Measurements from ENCODE around the gene ACTR3.

DNA sequence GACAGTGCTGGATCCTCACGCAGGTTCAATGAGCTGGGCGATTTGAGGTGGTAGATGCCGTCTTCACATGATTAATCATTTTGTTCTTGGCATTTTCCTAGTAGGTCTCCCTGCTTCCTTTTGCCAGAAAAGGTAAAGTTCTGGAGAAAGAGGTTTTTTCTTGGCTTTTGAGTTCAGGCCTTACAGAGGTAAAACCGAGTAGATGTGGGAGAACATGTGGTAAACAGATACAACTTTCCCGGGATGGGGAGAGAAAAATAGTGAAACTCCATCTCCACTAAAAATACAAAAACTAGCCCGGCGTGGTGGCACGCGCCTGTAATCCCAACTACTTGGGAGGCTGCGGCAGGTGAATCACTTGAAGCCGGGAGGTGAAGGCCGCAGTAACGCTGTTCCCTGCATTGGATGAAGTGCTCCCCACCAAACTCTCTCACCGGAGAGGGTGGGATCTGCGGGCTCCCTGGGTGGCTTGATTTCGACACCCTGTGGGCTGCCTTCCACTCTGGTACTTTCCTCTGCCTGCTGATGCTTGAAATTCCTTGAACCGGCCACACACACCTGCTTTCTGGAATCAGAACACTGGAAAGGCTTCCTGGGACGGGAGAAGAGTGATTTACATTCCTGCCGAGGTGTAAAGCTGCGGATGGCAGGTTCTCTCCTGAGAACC is 88.8 kb downstream of the ACTR3 start:
- TF ChIP-seq, protein P1, sequence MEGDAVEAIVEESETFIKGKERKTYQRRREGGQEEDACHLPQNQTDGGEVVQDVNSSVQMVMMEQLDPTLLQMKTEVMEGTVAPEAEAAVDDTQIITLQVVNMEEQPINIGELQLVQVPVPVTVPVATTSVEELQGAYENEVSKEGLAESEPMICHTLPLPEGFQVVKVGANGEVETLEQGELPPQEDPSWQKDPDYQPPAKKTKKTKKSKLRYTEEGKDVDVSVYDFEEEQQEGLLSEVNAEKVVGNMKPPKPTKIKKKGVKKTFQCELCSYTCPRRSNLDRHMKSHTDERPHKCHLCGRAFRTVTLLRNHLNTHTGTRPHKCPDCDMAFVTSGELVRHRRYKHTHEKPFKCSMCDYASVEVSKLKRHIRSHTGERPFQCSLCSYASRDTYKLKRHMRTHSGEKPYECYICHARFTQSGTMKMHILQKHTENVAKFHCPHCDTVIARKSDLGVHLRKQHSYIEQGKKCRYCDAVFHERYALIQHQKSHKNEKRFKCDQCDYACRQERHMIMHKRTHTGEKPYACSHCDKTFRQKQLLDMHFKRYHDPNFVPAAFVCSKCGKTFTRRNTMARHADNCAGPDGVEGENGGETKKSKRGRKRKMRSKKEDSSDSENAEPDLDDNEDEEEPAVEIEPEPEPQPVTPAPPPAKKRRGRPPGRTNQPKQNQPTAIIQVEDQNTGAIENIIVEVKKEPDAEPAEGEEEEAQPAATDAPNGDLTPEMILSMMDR (IDR thresholded peaks at IDR 0.05; ENCODE audit: insufficient read depth, low read length, poor library complexity, severe bottlenecking), result no peak
- no peak for TF ChIP-seq EZH2phosphoT487 (conservative IDR thresholded peaks at IDR 0.05; ENCODE audit: low read length)
